GM21526 (cell line): ENCODE results near the gene SEC61A1.

Experiments used
- ATAC-seq: cut with Tn5 transposase; IDR thresholded peaks from one replicate; pipeline ENCODE4 v1.9.1; 2021; ENCODE audit warnings: moderate library complexity; ENCODE audit not compliant: unreplicated experiment, low FRiP score

SEC61A1 gene

DNA sequence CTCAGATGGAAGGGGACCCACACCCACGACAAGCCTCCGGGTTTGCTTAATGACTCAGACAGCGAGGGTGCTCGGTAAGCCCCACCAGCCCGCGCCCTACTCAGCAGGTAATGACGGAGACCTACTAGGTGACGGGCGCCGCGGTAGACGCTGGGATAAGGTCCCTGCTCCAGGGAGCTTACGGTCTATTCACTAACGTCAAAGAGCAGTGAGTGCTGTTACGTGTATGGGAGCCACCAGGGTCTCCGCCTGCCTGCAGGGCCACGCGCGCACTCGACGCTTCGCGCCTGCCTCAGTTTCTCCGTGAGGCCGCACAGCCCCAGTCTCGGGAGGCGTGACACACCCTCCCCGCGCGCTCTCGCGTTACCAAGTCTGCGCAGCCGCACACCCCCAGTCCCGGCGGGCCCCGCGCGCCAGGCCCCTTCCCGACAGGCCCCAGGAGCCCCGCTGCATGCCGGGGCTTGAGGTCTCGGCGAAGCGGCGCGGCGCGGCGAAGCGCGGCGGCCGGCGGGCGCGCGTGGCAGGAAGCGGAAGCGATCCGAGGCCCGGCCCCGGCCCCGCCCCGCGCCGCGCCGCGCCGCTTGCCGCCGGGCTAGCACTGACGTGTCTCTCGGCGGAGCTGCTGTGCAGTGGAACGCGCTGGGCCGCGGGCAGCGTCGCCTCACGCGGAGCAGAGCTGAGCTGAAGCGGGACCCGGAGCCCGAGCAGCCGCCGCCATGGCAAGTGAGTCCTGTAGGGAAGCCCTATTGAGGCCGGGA, at the start of gene SEC61A1:
Gene SEC61A1, plus strand, starts transcription at position 601 of the 758 bp plus-strand sequence. Its CDS starts 116 bp downstream, at position 717.
- peak; percentile 85 for ATAC-seq

- no peak for ATAC-seq
Observed at GRCh38 chr3:128004661-128005060, 47.6 kb upstream of the SEC61A1 start.

DNA sequence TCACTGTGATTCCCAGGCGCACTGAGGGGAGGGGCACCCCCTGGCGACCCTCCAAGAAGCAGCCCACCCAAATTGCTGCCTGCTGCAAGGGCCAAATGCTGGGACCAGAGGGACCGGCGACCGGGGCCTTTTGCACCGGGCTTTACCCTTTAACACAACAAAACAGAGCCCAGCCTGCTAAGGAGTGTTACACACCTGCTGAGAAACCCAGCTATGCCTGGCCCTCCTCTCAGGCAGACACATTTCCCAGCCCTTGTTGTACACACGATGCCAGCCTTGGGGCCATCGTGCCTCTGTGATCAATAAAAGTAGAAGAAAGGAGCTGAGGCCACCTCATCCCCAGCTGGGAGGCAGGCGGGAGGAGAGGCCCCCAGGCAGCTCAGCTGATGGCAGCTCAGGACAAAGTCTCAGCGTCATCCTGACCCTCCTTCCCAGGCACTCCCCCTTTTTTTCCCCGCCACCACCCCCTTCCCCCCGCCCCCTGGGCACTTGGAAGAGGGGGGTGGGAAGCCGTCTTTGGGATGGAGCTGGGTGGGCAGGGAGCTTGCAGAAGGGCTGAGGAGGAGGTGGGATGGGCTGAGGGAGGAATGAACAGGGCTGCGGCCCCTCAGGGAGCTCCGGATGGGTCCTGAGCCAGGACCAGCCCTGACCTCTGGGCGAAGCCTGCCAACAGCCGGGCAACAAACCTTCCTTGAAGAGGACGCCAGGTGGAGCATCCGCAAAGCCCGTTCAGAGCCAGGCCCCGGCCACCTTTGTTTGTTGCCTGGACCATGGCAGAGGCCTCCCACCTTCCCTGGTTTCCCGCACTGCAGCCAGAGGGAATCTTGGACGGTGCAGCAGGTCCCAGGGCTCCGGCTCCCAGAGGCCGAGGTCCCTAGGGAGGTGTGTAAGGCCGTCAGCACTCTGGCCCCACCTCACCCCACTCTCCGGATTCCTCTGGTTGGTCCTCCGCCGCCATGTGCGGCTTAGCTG, 45.9 kb upstream of the SEC61A1 start:
- ATAC-seq = no peak

DNA sequence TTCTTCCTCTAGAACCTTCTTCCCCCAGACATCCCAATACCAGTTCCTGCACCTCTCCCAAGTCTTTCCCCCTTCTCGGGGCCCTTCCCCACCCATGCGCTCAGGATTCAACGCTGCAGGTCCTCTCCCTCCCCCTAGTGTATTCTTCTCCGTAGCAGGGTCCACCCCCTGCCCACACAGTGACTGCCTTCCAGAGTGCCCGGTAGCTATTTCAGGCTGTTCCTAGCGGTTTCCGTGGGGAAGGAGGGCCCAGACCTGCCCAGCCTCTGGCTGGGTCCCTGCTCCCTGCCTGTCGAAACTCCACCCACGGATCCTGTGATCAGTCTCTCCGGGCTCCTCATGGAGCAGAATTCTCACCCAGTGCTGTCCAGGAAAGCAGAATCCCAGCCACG, 45.2 kb upstream of the SEC61A1 start:
- no peak for ATAC-seq

- no peak for ATAC-seq
Observed at GRCh38 chr3:128009952-128010846, 42.0 kb upstream of the SEC61A1 start.

- ATAC-seq = no peak
Observed at GRCh38 chr3:128011140-128011539, 41.1 kb upstream of the SEC61A1 start.

GRCh38 chr3:128012050-128012449, 40.2 kb upstream of the SEC61A1 start:
- no peak for ATAC-seq

DNA sequence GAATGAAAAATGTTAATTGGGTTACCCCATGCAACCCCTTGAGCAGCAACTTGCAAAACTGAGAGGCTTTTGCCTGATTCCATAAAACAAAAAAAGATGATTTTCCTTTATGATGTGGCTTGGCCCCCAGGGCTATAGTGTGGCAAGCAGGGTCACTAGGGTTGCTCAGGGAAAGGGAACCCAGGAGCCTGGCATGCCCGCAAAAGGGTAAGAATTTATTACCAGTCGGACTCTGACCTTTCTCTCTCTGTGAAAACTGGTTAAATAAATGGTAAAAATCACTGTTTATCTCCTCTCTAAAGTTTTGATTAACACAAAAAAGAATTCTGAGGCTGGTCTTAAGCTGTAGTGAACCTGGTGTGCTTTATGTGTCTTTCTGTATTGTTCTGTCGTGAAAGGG, 37.7 kb upstream of the SEC61A1 start:
- no peak for ATAC-seq

DNA sequence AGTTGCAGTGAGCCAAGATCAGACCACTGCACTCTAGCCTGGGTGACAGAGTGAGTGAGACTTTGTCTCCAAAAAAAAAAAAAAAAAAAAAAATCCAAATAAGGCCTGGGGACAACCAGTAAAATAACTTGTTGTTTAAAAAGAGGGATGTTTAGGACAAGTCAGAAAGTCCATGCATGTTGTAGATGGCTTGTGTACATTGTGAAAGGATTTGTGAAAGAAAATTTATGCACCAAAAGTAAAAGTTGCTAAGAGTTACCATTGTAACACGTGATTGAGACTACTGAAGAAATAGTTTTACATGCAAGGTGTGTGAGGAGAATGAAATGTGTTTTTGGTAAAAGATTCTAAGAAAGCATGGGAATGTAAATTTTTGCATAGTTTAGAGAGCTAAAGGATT, 35.7 kb upstream of the SEC61A1 start:
- ATAC-seq = no peak

DNA sequence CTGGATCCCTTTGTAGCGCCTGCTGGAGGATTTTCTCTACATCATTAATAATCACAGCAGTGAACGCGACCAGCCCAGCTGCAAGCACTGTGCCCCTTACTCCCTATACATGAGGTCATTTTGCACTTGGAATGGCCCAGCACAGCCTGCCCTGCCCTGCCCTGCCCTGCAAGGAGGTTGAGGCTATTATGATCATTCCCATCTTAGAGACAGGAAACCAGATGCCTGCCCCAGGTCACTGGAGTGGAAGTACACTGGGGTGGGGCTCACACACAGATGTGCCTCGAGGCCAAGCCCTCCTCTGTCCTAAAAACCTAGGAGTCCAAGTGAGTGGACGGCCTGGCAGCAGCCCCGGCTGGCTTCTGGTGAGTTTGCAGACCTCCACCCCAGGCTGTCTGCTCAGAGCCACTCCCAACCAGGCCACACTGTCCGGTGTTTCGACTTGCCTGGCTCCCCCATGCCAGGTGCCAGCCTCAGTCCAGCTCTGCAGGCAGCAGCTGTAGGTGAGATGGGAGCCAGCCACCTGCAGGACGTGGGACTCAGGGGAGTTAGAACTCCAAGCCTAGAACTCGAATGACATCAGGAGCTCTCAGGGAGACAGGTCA, 30.4 kb upstream of the SEC61A1 start:
- no peak for ATAC-seq

- ATAC-seq = no peak
Observed at GRCh38 chr3:128033102-128033501, 19.1 kb upstream of the SEC61A1 start.

- no peak for ATAC-seq
Observed at GRCh38 chr3:128036119-128036518, 16.1 kb upstream of the SEC61A1 start.

DNA sequence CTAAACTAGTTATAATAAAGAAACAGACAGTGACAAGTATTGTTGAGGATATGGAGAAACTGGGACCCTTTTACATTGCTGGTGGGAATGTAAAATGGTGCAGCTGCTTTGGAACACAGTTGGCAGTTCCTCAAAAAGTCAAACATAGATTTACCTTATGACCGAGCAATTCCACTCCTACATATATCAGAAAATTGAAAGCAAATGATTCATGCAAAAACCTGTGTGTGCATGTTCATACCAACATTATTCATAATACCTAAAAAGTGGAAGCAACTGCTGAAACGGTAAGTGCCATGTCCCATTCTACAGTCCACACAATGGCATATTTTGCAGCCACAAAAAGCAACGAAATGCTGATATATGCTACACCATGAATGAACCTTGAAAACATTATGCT, 12.2 kb upstream of the SEC61A1 start:
- no peak for ATAC-seq

- no peak for ATAC-seq
Observed at GRCh38 chr3:128040660-128041059, 11.6 kb upstream of the SEC61A1 start.

DNA sequence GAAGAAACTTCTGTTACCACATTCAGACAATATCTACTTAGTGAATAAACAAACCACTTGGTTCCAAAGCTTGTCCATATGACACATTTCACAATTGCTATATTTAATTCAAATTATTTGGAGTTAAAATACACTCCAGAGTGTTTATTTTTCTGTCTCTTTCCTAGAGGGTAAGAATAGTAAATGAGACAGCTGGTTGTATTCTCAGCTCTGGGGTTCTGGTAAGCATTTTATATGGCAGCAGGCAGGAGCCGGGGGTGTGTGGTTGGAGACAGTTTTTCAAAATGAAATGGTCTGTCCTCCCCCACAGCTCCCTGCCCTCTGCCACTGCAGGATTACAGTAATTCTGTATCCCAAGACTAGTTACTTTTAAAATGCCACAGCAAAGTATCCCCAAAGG, 10.9 kb upstream of the SEC61A1 start:
- no peak for ATAC-seq

GRCh38 chr3:128050597-128050996, 1.6 kb upstream of the SEC61A1 start:
- no peak for ATAC-seq

DNA sequence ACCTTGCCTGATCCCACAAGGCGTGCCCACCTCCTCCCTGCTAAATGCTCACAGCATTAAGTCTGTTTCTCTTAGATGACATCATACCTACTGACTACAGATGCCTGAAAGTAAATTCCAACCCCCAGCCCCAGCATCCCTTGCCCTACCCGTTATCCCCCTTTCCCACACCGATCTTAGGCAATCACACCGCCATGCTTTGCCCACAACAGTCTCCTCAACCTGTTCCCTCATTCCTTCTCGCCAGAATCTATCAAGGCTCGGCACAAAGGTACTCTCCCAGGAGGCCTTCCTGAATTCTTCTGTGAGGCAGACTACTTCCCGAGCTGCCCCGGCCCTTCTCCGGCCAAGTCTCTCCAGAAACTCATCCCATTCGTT, 789 bp upstream of the SEC61A1 start:
- ATAC-seq = peak; percentile 3

GRCh38 chr3:128052595-128053351, 536 bp downstream of the SEC61A1 start:
- no peak for ATAC-seq

- ATAC-seq = no peak
Observed at GRCh38 chr3:128053614-128054013, 1.4 kb downstream of the SEC61A1 start.
